A673 (cell line): Measurements from ENCODE around the gene CPAMD8.

Experiments used
- CTCF ChIP-seq: fragments of 300-800, 200-600 bp; sonication (generic); conservative IDR thresholded peaks from 2 replicates; pipeline ENCODE4 v1.5.1; 2017; ENCODE audit warnings: low read depth, mild to moderate bottlenecking, antibody characterized with exemption, low read length, moderate library complexity, mixed read lengths
- EZH2 ChIP-seq: fragments of 200-600 bp; sonication (generic); IDR thresholded peaks from 2 replicates; pipeline ENCODE4 v1.6.1; 2017; ENCODE audit warnings: borderline replicate concordance, low read depth, mild to moderate bottlenecking, mixed read lengths, antibody characterized with exemption, low read length; ENCODE audit not compliant: poor library complexity, severe bottlenecking

DNA sequence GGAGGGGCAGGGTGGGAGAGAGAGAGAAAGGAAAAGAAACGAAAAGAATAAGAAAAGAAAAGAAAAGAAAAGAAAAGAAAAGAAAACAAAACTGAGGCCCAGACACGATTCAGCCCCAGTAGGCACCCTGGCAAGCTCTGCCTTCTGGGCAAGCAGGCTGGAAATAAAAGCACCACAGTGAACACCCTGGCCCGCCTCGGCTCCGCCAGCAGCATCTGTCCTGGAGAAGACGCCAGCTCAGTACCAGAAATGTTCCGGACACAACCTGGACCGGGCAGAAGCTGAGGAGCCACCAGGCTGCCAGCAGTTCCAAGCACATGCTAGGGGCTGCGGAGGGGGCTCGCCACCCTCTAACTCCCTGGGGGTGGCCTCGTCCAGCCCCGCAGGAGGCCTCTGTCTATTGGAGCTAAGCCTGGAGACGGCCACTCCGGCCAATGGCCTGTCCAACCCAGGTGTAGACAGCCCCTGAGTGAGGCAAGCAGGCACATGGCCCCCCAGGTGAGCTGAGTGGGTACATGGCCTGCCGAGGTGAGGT is 11.4 kb upstream of the CPAMD8 start:
- TF ChIP-seq CTCF (no peak), EZH2 (no peak)
